Measurements from ENCODE around the gene MYLK.

MYLK gene

GRCh38 chr3:123780656-123781055 lies 103.5 kb downstream of the MYLK start:
- no peak for DNase-seq (ENCODE audit: low read depth)
- no peak overlapping the region for H3K4me3 ChIP-seq (ENCODE audit: low read depth, low read length)

GRCh38 chr3:123779655-123780231 lies 104.4 kb downstream of the MYLK start:
- no peak overlapping the region for H3K4me3 ChIP-seq (ENCODE audit: low read depth, low read length)

GRCh38 chr3:123778991-123779622 lies 105.0 kb downstream of the MYLK start:
- no peak for DNase-seq (ENCODE audit: low read depth)
- no peak overlapping the region for H3K4me3 ChIP-seq (ENCODE audit: low read depth, low read length)

More at GRCh38 chr3:123779655-123780231, 104.4 kb downstream of the MYLK start:
- no peak for DNase-seq (ENCODE audit: low read depth)

GRCh38 chr3:123778525-123778924 lies 105.6 kb downstream of the MYLK start:
- H3K4me3 ChIP-seq (ENCODE audit: low read depth, low read length): no peak overlapping the region
- DNase-seq (ENCODE audit: low read depth): no peak

GRCh38 chr3:123776071-123776782 lies 107.9 kb downstream of the MYLK start:
- no peak for DNase-seq (ENCODE audit: low read depth)
- no peak overlapping the region for H3K4me3 ChIP-seq (ENCODE audit: low read depth, low read length)

GRCh38 chr3:123774474-123774873 lies 109.7 kb downstream of the MYLK start:
- H3K4me3 ChIP-seq (ENCODE audit: low read depth, low read length): no peak overlapping the region
- no peak for DNase-seq (ENCODE audit: low read depth)

GRCh38 chr3:123773681-123774431 lies 110.3 kb downstream of the MYLK start:
- no peak for DNase-seq (ENCODE audit: low read depth)
- no peak overlapping the region for H3K4me3 ChIP-seq (ENCODE audit: low read depth, low read length)

- no peak for DNase-seq (ENCODE audit: low read depth)
Observed at GRCh38 chr3:123769356-123769743, 114.8 kb downstream of the MYLK start.

GRCh38 chr3:123768480-123769355 lies 115.4 kb downstream of the MYLK start:
- H3K4me3 ChIP-seq (ENCODE audit: low read depth, low read length): no peak overlapping the region
- DNase-seq (ENCODE audit: low read depth): no peak

More at GRCh38 chr3:123769356-123769743, 114.8 kb downstream of the MYLK start:
- H3K4me3 ChIP-seq (ENCODE audit: low read depth, low read length): no peak overlapping the region

- H3K4me3 ChIP-seq (ENCODE audit: low read depth, low read length): no peak overlapping the region
- no peak for DNase-seq (ENCODE audit: low read depth)
Observed at GRCh38 chr3:123767564-123768292, 116.4 kb downstream of the MYLK start.

GRCh38 chr3:123767009-123767372 lies 117.1 kb downstream of the MYLK start:
- no peak overlapping the region for H3K4me3 ChIP-seq (ENCODE audit: low read depth, low read length)
- no peak for DNase-seq (ENCODE audit: low read depth)

- no peak overlapping the region for H3K4me3 ChIP-seq (ENCODE audit: low read depth, low read length)
- no peak for DNase-seq (ENCODE audit: low read depth)
Observed at GRCh38 chr3:123766193-123767008, 117.7 kb downstream of the MYLK start.

GRCh38 chr3:123765475-123766128 lies 118.5 kb downstream of the MYLK start:
- DNase-seq (ENCODE audit: low read depth): no peak
- H3K4me3 ChIP-seq (ENCODE audit: low read depth, low read length): no peak overlapping the region

GRCh38 chr3:123764647-123765046 lies 119.5 kb downstream of the MYLK start:
- no peak for DNase-seq (ENCODE audit: low read depth)
- H3K4me3 ChIP-seq (ENCODE audit: low read depth, low read length): no peak overlapping the region

- no peak overlapping the region for H3K4me3 ChIP-seq (ENCODE audit: low read depth, low read length)
- DNase-seq (ENCODE audit: low read depth): no peak
Observed at GRCh38 chr3:123762805-123763204, 121.3 kb downstream of the MYLK start.

- DNase-seq (ENCODE audit: low read depth): no peak
- H3K4me3 ChIP-seq (ENCODE audit: low read depth, low read length): no peak overlapping the region
Observed at GRCh38 chr3:123760817-123761216, 123.3 kb downstream of the MYLK start.

- no peak overlapping the region for H3K4me3 ChIP-seq (ENCODE audit: low read depth, low read length)
- no peak for DNase-seq (ENCODE audit: low read depth)
Observed at GRCh38 chr3:123759871-123760270, 124.3 kb downstream of the MYLK start.
